Stomach smooth muscle (tissue), 2 donors: ENCODE data around the gene LTF.

Source experiments
- H3K27ac ChIP-seq: one replicate; pipeline ENCODE4 v1.7.0; 2013; ENCODE audit warnings: mild to moderate bottlenecking, low read length, inconsistent platforms
- H3K27me3 ChIP-seq, 2 donors: one replicate each; pipeline ENCODE4 v1.7.0; 2013; ENCODE audit warnings: low read length in 2 of 2; ENCODE audit not compliant: insufficient read depth in 2 of 2, control insufficient read depth in 1 of 2
- H3K36me3 ChIP-seq, 2 donors: one replicate each; pipeline ENCODE4 v1.7.0; 2013; ENCODE audit warnings: low read length in 2 of 2; ENCODE audit not compliant: control insufficient read depth in 2 of 2, insufficient read depth in 2 of 2
- H3K4me1 ChIP-seq: one replicate; pipeline ENCODE4 v1.7.0; 2013; ENCODE audit warnings: low read length; ENCODE audit not compliant: control insufficient read depth, insufficient read depth
- H3K4me3 ChIP-seq, 2 donors: one replicate each; pipeline ENCODE4 v1.7.0; 2013; ENCODE audit warnings: low read length in 2 of 2
- H3K9ac ChIP-seq, 2 donors: one replicate each; pipeline ENCODE4 v1.7.0; 2013; ENCODE audit warnings: low read length in 2 of 2, mild to moderate bottlenecking in 1 of 2
- H3K9me3 ChIP-seq, 2 donors: one replicate each; pipeline ENCODE4 v1.7.0; 2013; ENCODE audit warnings: low read length in 2 of 2; ENCODE audit not compliant: control insufficient read depth in 2 of 2
- donor health status: healthy.
- donor health status: Pancreatic carcinoma.

The LTF gene

DNA sequence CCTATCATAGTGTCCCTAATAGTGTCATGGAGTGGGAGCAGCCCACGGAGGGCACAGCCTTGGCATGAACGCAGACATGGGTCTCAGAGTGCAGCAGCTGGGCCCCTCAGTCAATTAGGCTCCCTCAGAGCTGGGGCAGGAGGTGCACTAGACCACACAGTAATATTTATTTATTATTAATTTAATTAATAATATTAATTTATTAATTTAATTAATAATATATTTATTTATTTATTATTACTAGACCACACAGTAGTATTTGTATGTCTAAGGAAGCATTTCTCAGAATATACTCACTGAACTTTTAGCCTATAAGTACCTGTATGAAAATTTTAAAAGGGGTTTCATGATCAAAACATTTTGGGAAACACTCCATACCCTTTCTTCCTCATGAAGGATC lies 63.1 kb downstream of the LTF start:
- Histone ChIP-seq H3K9me3 (no peaks in the 10 kb centered on the region), H3K9ac (no peak overlapping the region), H3K27ac (no peak overlapping the region), H3K4me3 (no peak overlapping the region), H3K27me3 (no peaks in the 10 kb centered on the region), H3K36me3 (no peaks in the 10 kb centered on the region), H3K4me1 (peaks cover 4% of the 10 kb centered on the region)

DNA sequence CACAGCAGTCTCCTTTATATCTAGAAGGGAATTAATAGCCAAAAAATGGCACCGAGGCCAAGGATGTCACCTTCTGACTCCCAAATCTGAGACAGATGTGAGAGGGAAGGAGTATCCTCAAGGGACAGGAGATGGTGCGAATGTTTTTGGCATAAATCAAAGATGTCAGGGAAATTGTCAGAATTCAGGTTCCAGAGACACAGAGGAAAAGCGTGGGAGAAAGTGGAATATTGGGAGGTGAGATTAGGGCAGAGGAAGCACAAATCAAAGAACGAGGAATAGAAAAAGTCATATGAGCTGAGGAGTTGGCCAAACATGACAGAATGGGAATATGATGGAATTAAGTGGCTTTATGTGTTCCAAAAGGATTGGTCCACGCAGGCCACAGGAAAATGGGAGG lies 63.9 kb downstream of the LTF start:
- Histone ChIP-seq H3K9me3 (no peaks in the 10 kb centered on the region), H3K4me3 (no peak overlapping the region), H3K27ac (no peak overlapping the region), H3K36me3 (no peaks in the 10 kb centered on the region), H3K9ac (no peak overlapping the region), H3K27me3 (no peaks in the 10 kb centered on the region), H3K4me1 (peaks cover 3% of the 10 kb centered on the region)

DNA sequence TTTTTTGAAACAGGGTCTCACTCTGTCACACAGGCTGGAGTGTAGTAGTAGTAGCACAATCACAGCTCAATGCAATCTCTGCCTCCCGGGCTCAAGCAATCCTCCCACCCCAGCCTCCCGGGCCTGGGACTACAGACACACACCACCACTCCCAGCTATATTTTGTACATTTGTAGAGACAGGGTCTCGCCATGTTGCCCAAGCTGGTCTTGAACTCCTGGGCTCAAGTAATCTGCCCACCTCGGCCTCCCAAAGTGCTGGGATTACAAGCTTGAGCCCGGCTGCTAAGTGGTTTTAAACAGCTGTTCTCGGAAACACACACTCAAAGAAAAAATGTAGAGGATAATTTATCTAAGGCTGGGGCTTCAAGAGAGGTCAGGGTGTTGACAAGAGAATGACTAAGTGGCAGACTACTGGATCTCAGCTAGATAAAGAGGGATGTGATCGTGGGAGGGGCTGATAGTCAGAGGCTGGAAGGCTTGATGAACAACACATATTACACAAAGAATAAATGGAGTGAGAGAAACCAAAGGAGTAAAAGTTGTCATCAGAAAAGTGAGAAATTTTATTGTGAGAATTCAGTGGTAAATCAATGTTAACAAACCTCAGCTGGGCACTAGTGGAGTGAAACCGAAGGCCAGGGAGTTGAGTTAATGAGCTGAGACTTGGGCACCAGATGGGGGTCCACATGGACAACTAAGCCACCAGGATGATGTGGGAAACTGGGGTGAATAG lies 64.5 kb downstream of the LTF start:
- Histone ChIP-seq H3K36me3 (no peaks in the 10 kb centered on the region), H3K9me3 (no peaks in the 10 kb centered on the region), H3K9ac (no peak overlapping the region), H3K4me1 (no peaks in the 10 kb centered on the region), H3K4me3 (no peak overlapping the region), H3K27me3 (no peaks in the 10 kb centered on the region), H3K27ac (no peak overlapping the region)

DNA sequence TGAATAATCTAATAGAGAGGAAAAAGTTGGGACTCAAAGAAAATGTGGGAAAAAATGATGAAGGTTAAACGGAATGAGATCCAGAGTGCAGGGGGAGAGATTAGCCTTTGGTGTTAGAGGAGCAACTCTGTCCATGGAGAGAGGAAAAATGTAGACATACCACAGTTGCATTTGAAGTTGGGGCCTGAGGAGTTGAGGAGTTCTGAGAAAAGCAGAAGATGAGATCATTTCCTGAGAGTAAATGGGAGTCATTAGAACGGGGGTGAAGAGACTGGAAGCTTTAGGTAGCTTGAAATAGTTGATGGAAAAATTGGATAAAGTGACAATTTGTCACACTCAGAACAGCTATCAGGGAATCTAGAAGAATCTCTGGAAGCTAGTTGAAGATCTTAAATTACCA lies 65.1 kb downstream of the LTF start:
- Histone ChIP-seq H3K9ac (no peak overlapping the region), H3K27me3 (no peaks in the 10 kb centered on the region), H3K36me3 (no peaks in the 10 kb centered on the region), H3K27ac (no peak overlapping the region), H3K9me3 (no peaks in the 10 kb centered on the region), H3K4me1 (no peaks in the 10 kb centered on the region), H3K4me3 (no peak overlapping the region)

DNA sequence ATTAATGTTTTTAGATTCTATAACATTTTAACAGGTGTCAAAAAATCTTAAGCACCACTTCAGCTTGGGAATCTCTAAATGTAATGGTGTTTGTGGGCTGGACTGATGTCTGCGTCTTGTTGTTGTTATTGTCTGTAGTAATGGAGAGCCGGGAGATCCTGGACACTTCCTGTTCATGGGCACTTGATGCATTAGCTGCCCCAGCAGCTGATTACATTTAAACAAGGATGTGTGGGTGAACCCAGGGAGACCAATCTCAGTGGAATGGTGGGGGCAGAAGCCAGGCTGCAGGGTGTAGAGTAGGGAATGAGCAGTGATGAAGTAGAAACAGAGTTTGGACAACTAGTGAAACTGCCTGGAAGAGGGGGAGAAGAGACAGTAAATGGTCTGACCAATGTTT lies 65.6 kb downstream of the LTF start:
- Histone ChIP-seq H3K4me3 (no peak overlapping the region), H3K27ac (no peak overlapping the region), H3K9me3 (no peaks in the 10 kb centered on the region), H3K4me1 (no peaks in the 10 kb centered on the region), H3K27me3 (no peaks in the 10 kb centered on the region), H3K36me3 (no peaks in the 10 kb centered on the region), H3K9ac (no peak overlapping the region)

DNA sequence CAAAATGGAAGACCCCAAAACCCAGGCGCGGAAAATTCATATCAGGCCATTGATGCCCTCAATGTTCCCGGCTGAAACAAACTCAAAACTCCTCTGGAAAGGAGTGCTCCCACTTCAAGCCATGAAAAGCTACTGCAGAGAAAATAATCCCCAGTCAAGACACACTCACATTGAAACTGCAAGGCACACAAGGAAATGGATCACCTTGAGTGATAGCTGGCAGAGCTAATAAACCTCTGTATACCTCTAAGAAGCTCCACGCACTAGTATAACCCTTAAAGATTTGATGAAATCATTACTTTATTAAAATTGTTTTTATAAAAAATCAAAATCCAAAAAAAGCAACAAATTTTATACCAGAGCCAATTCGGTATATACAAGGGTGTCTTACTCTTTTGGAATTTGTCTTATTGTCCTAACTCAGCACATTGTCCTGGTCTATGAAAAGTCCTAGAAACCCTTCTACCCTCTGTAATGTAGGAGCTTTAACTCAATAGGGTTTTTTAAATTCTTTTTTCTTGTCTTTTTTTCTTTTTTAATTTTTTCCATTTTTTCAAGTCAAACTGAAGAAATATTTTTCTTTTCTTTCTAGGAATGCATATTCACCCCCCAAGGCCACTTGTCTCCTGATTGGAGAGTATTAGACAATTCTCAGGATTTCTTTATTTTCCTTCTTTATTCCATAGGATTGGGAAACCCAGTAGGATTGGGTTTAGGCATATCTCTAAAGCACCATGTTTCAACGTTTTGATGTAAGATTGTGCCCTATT lies 66.3 kb downstream of the LTF start:
- H3K36me3 ChIP-seq, result no peaks in the 10 kb centered on the region

DNA sequence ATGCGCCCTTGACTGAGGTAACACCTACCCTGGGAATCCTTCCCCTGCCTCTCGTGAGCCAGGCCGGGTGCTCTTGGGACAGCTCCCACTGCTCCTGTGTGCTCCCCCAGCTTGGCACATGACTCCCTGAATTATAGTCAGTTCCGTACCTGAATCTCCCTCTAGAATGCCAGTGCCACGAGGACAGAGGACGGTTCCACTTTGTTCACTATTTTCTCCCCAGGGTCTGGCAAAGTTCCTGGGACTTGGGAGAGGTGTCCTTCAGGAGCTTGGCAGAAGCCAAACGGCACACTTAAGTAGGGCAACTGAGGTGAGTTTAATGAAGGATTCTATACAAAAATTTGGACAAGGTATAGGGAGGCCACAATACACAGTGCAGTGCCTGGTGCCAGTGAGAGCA lies 67.6 kb downstream of the LTF start:
- no peak overlapping the region for H3K27ac ChIP-seq
- H3K9ac ChIP-seq, result no peak overlapping the region
- no peaks in the 10 kb centered on the region for H3K27me3 ChIP-seq
- no peaks in the 10 kb centered on the region for H3K9me3 ChIP-seq
- no peak overlapping the region for H3K4me3 ChIP-seq
- H3K4me1 ChIP-seq, result no peaks in the 10 kb centered on the region
- no peaks in the 10 kb centered on the region for H3K36me3 ChIP-seq

More for the DNA sequence above, 66.3 kb downstream of the LTF start:
- no peak overlapping the region for H3K27ac ChIP-seq
- H3K9me3 ChIP-seq, result no peaks in the 10 kb centered on the region
- no peaks in the 10 kb centered on the region for H3K4me1 ChIP-seq
- H3K27me3 ChIP-seq, result no peaks in the 10 kb centered on the region
- no peak overlapping the region for H3K4me3 ChIP-seq
- no peak overlapping the region for H3K9ac ChIP-seq

DNA sequence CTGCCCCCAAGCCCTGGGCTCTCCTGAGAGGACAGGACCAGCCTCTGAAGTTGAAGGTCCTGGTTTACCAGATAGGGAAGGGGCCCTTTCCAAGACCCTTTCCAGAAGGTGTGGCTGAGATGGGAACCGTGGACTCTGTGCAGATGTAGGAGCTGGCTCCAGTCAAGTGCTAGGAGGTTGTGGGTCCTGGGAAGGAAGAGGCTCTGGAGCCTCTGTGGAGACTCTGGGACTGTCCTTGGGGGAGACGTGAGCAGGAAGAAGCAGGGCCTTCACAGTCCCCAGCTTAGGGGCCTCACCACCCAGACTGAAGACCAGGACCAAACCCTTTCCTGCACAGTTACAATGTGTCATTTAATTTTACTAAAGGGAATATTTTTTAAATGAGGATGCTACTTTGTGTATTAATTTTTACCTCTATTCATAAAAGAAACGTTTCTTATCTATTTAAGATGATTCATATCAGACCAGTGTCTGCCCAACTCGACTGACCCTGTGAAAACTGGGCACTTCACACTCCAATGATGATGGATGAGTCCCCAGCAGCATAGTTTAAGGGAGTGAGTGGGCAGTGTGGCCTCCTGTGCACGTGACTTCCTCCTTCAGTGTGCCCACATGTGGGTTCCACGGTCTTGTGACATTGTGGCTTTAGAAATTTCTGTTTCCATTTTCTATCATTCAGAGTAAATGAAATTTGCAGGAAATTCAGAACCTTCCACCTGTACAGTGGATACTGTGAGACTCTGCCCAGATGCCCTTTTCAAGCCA lies 68.8 kb downstream of the LTF start:
- H3K27ac ChIP-seq, result no peak overlapping the region
- no peaks in the 10 kb centered on the region for H3K27me3 ChIP-seq

DNA sequence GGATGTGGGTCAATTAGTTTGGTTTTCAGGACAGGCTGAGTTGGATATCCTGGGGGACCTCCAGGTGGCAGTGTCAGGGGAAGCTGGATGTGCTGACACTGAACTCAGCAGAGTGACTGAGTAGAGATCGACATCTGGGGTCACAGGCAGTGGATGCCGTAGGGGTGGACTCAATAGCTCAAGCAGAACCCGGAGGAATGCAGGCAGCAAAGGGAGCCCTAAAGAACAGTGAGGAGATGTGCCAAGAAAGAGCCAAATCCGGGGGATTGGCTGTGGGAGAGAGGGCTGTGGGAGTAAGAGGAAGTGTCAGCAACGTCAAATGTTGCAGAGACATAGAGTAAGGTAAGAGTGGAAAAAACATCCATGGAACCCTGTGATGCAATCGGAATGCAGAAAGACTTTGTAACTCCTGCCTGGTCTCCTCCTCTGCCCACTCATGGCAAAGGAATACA lies 69.5 kb downstream of the LTF start:
- no peaks in the 10 kb centered on the region for H3K36me3 ChIP-seq
- no peak overlapping the region for H3K4me3 ChIP-seq
- no peaks in the 10 kb centered on the region for H3K4me1 ChIP-seq
- H3K9me3 ChIP-seq, result no peaks in the 10 kb centered on the region
- no peak overlapping the region for H3K9ac ChIP-seq
- no peak overlapping the region for H3K27ac ChIP-seq
- H3K27me3 ChIP-seq, result no peaks in the 10 kb centered on the region

More for the DNA sequence above, 68.8 kb downstream of the LTF start:
- Histone ChIP-seq H3K4me1 (no peaks in the 10 kb centered on the region), H3K36me3 (no peaks in the 10 kb centered on the region), H3K9ac (no peak overlapping the region), H3K4me3 (no peak overlapping the region), H3K9me3 (no peaks in the 10 kb centered on the region)

DNA sequence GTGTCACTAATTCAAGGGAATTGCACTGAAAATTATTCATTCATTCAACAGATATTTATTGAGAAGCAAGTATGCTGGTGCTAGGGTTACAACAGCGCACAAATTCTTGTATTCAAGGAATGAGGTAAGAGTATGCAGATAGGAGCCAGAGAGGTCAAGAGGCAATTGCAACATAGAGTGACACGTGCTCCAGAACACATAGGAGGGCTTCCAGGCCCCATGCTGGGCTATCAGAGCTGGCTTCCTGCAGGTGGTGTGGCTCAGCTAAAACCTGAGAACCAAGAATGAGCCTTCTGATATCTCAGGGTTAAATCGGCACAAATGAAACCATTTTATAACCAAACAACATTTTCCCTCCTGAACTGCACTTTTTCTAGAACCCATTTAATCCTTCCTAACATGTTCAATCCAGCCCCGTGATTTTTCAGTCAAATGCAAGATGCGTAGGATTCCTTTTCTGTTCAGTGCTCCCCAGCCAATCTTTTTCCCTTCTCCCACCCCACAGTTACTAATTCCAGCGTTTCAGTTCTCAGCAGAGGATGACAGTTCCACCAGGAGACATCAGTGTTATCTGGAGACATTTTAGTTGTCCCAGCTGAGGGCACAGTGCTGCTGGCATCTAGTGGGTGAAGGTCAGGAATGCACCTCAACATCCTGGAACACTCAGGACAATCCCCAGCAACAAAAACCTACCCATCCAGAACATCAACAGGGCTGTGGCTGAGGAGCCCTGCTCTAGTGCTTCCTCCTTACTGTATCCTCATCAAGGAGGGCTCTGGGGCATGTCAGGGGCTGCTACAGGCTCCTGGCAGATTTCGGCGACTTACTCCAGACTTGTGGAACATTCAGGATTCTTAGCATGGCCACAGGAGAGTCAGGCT lies 70.9 kb downstream of the LTF start:
- H3K27ac ChIP-seq, result no peak overlapping the region
- H3K9ac ChIP-seq, result no peak overlapping the region
- no peaks in the 10 kb centered on the region for H3K27me3 ChIP-seq
- no peak overlapping the region for H3K4me3 ChIP-seq
- H3K9me3 ChIP-seq, result no peaks in the 10 kb centered on the region
- no peaks in the 10 kb centered on the region for H3K4me1 ChIP-seq
- H3K36me3 ChIP-seq, result no peaks in the 10 kb centered on the region
